ENCODE results near the gene KCNJ18.
"Not testable (repeated sequence)": the region's sequence is repeated elsewhere in the genome, so short reads cannot be mapped to it uniquely, and the experiment has no call there.

- TF ChIP-seq, protein P1, sequence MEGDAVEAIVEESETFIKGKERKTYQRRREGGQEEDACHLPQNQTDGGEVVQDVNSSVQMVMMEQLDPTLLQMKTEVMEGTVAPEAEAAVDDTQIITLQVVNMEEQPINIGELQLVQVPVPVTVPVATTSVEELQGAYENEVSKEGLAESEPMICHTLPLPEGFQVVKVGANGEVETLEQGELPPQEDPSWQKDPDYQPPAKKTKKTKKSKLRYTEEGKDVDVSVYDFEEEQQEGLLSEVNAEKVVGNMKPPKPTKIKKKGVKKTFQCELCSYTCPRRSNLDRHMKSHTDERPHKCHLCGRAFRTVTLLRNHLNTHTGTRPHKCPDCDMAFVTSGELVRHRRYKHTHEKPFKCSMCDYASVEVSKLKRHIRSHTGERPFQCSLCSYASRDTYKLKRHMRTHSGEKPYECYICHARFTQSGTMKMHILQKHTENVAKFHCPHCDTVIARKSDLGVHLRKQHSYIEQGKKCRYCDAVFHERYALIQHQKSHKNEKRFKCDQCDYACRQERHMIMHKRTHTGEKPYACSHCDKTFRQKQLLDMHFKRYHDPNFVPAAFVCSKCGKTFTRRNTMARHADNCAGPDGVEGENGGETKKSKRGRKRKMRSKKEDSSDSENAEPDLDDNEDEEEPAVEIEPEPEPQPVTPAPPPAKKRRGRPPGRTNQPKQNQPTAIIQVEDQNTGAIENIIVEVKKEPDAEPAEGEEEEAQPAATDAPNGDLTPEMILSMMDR (conservative IDR thresholded peaks at IDR 0.05 in 1 of 2, IDR thresholded peaks at IDR 0.05 in 1 of 2; ENCODE audit: low read depth in 1 of 2, low read length in 2 of 2), result not testable (repeated sequence)
- TF ChIP-seq EZH2 (IDR thresholded peaks at IDR 0.05; ENCODE audit: low read length, missing control alignments), result not testable (repeated sequence)
Measured at GRCh38 chr17:21748686-21749085, 56.4 kb downstream of the KCNJ18 start.
